ENCODE results near the gene MYMK. TPM values are rescaled to one million over a fixed set of nuclear protein-coding genes. Genes with fewer than 3 reads are reported as not detected.

The MYMK gene
- total and polyA plus RNA-seq, 2 of the 13 experiments (the other 11 are each of a cell fraction or from before 2014, with no cell fraction given), result not detected

DNA sequence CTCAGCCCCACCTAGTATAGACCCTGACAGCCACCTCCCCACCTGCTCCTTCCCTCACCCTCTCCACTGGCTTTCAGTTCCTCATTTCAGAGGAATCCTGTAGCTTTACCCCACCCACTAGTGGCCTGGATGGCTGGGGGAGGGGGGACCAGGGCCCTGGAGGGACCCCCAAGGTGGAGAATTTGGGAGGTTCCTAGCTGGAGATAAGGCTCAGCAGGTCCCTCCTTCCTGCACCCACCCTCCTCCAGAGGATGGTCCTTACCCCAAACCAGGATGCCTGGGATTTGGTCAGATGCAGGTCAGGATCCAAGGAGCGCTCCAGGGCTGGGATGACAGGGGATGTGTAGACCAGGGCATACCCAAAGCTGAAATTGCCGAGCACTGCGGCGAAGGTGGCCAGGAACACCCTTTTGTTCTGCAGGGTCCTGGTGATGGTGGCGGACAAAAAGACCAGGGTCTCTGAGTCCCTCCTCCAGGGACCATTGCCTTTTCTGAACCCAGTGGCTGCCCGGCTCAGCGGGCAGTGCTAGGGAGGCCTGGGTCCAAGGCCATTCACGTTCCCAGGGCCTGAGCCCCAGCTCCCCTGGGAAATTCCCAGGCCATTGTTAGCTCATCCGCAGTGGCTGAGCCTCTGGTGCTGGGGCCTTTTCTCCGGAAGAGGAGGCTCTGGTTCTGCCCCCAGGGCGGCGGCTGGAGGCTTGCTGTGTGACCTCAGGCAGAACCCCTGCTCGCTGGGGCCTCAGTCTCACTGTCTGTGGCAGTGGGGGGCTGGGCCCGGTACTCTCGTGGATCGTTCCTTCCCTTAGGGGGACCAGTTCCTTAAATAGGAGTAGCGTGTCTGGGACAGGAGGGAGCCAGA is 46.5 kb downstream of the MYMK start (continued):
- TF ChIP-seq, protein P1, sequence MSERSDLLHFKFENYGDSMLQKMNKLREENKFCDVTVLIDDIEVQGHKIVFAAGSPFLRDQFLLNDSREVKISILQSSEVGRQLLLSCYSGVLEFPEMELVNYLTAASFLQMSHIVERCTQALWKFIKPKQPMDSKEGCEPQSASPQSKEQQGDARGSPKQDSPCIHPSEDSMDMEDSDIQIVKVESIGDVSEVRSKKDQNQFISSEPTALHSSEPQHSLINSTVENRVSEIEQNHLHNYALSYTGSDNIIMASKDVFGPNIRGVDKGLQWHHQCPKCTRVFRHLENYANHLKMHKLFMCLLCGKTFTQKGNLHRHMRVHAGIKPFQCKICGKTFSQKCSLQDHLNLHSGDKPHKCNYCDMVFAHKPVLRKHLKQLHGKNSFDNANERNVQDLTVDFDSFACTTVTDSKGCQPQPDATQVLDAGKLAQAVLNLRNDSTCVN (CRISPR knock-in tag; IDR thresholded peaks at IDR 0.05; ENCODE audit: borderline replicate concordance), result no peak
- no peak for TF ChIP-seq NFE2L2 (IDR thresholded peaks at IDR 0.05; ENCODE audit: low read length)
- no peak for TF ChIP-seq SMARCE1 (IDR thresholded peaks at IDR 0.05; ENCODE audit: borderline replicate concordance)
- peak; percentile 96 for TF ChIP-seq ZNF768 (CRISPR knock-in tag; IDR thresholded peaks at IDR 0.05)
- TF ChIP-seq KDM5A (IDR thresholded peaks at IDR 0.05; ENCODE audit: borderline replicate concordance, low read length), result no peak
- peak; percentile 42; the same call in 1 of the 2 replicates for TF ChIP-seq MEF2D (CRISPR knock-in tag; IDR thresholded peaks at IDR 0.05)
- no peak for TF ChIP-seq HOXA9 (CRISPR knock-in tag; IDR thresholded peaks at IDR 0.05; ENCODE audit: borderline replicate concordance)
- TF ChIP-seq, protein P2, sequence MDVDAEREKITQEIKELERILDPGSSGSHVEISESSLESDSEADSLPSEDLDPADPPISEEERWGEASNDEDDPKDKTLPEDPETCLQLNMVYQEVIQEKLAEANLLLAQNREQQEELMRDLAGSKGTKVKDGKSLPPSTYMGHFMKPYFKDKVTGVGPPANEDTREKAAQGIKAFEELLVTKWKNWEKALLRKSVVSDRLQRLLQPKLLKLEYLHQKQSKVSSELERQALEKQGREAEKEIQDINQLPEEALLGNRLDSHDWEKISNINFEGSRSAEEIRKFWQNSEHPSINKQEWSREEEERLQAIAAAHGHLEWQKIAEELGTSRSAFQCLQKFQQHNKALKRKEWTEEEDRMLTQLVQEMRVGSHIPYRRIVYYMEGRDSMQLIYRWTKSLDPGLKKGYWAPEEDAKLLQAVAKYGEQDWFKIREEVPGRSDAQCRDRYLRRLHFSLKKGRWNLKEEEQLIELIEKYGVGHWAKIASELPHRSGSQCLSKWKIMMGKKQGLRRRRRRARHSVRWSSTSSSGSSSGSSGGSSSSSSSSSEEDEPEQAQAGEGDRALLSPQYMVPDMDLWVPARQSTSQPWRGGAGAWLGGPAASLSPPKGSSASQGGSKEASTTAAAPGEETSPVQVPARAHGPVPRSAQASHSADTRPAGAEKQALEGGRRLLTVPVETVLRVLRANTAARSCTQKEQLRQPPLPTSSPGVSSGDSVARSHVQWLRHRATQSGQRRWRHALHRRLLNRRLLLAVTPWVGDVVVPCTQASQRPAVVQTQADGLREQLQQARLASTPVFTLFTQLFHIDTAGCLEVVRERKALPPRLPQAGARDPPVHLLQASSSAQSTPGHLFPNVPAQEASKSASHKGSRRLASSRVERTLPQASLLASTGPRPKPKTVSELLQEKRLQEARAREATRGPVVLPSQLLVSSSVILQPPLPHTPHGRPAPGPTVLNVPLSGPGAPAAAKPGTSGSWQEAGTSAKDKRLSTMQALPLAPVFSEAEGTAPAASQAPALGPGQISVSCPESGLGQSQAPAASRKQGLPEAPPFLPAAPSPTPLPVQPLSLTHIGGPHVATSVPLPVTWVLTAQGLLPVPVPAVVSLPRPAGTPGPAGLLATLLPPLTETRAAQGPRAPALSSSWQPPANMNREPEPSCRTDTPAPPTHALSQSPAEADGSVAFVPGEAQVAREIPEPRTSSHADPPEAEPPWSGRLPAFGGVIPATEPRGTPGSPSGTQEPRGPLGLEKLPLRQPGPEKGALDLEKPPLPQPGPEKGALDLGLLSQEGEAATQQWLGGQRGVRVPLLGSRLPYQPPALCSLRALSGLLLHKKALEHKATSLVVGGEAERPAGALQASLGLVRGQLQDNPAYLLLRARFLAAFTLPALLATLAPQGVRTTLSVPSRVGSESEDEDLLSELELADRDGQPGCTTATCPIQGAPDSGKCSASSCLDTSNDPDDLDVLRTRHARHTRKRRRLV (CRISPR knock-in tag; IDR thresholded peaks at IDR 0.05), result no peak
- no peak for TF ChIP-seq PHF8 (CRISPR knock-in tag; IDR thresholded peaks at IDR 0.05)
- TF ChIP-seq, protein P3, sequence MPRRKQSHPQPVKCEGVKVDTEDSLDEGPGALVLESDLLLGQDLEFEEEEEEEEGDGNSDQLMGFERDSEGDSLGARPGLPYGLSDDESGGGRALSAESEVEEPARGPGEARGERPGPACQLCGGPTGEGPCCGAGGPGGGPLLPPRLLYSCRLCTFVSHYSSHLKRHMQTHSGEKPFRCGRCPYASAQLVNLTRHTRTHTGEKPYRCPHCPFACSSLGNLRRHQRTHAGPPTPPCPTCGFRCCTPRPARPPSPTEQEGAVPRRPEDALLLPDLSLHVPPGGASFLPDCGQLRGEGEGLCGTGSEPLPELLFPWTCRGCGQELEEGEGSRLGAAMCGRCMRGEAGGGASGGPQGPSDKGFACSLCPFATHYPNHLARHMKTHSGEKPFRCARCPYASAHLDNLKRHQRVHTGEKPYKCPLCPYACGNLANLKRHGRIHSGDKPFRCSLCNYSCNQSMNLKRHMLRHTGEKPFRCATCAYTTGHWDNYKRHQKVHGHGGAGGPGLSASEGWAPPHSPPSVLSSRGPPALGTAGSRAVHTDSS (CRISPR knock-in tag; conservative IDR thresholded peaks at IDR 0.05), result no peak
- TF ChIP-seq ZBTB7A (CRISPR knock-in tag; IDR thresholded peaks at IDR 0.05), result no peak
- TF ChIP-seq, protein P4, sequence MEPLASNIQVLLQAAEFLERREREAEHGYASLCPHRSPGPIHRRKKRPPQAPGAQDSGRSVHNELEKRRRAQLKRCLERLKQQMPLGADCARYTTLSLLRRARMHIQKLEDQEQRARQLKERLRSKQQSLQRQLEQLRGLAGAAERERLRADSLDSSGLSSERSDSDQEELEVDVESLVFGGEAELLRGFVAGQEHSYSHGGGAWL (CRISPR knock-in tag; IDR thresholded peaks at IDR 0.05), result 0 out of 2 replicates have a peak, but pooled peaks have one; percentile 20
- TF ChIP-seq SIX1 (CRISPR knock-in tag; IDR thresholded peaks at IDR 0.05; ENCODE audit: borderline replicate concordance), result no peak
- TF ChIP-seq ZBTB42 (CRISPR knock-in tag; IDR thresholded peaks at IDR 0.05), result no peak
- no peak for TF ChIP-seq ZNF605 (CRISPR knock-in tag; IDR thresholded peaks at IDR 0.05)
- no peak for TF ChIP-seq SALL2 (CRISPR knock-in tag; IDR thresholded peaks at IDR 0.05)
- TF ChIP-seq KAT8 (CRISPR knock-in tag; IDR thresholded peaks at IDR 0.05), result no peak; the same call in 1 of the 2 replicates
- no peak for TF ChIP-seq ZNF30 (CRISPR knock-in tag; IDR thresholded peaks at IDR 0.05)
- TF ChIP-seq ZNF773 (CRISPR knock-in tag; IDR thresholded peaks at IDR 0.05; ENCODE audit: borderline replicate concordance), result no peak
- TF ChIP-seq ZNF652 (CRISPR knock-in tag; IDR thresholded peaks at IDR 0.05; ENCODE audit: borderline replicate concordance, low read depth), result no peak
- TF ChIP-seq MAZ (IDR thresholded peaks at IDR 0.05; ENCODE audit: borderline replicate concordance, low read depth, low read length), result no peak
- no peak for TF ChIP-seq MAZ (CRISPR knock-in tag; IDR thresholded peaks at IDR 0.05; ENCODE audit: low read depth)
- no peak for TF ChIP-seq ZSCAN12 (CRISPR knock-in tag; IDR thresholded peaks at IDR 0.05)
